NCI-H226 (cell line): Measurements from ENCODE around the gene IRX5.

Experiments used
- DNase-seq: peaks from one replicate; pipeline ENCODE4 v3.0.0-alpha.2; 2015

IRX5 gene

GRCh38 chr16:54952195-54952594 lies 21.5 kb downstream of the IRX5 start:
- no peak for DNase-seq

- no peak for DNase-seq
Measured at GRCh38 chr16:54953461-54953860, 22.8 kb downstream of the IRX5 start.

- DNase-seq: no peak
Measured at GRCh38 chr16:54954220-54954619, 23.6 kb downstream of the IRX5 start.

GRCh38 chr16:54955757-54956156 lies 25.1 kb downstream of the IRX5 start:
- DNase-seq: no peak

GRCh38 chr16:54957403-54958166 lies 26.9 kb downstream of the IRX5 start:
- DNase-seq: peak; percentile 10

- no peak for DNase-seq
Measured at GRCh38 chr16:54962045-54962444, 31.4 kb downstream of the IRX5 start.

- no peak for DNase-seq
Measured at GRCh38 chr16:54964239-54964638, 33.6 kb downstream of the IRX5 start.

- no peak for DNase-seq
Measured at GRCh38 chr16:54965464-54965863, 34.8 kb downstream of the IRX5 start.

- no peak for DNase-seq
Measured at GRCh38 chr16:54968011-54968410, 37.3 kb downstream of the IRX5 start.

GRCh38 chr16:54968784-54969183 lies 38.1 kb downstream of the IRX5 start:
- no peak for DNase-seq

- DNase-seq: no peak
Measured at GRCh38 chr16:54970016-54970415, 39.4 kb downstream of the IRX5 start.

- no peak for DNase-seq
Measured at GRCh38 chr16:54974367-54974766, 43.7 kb downstream of the IRX5 start.

GRCh38 chr16:54976651-54977200 lies 46.1 kb downstream of the IRX5 start:
- DNase-seq: no peak

- no peak for DNase-seq
Measured at GRCh38 chr16:54977211-54977610, 46.5 kb downstream of the IRX5 start.

- no peak for DNase-seq
Measured at GRCh38 chr16:54980821-54981220, 50.2 kb downstream of the IRX5 start.
